ENCODE data around the gene UCKL1.
"Not testable (repeated sequence)": the region's sequence is repeated elsewhere in the genome, so short reads cannot be mapped to it uniquely, and the experiment has no call there.

DNA sequence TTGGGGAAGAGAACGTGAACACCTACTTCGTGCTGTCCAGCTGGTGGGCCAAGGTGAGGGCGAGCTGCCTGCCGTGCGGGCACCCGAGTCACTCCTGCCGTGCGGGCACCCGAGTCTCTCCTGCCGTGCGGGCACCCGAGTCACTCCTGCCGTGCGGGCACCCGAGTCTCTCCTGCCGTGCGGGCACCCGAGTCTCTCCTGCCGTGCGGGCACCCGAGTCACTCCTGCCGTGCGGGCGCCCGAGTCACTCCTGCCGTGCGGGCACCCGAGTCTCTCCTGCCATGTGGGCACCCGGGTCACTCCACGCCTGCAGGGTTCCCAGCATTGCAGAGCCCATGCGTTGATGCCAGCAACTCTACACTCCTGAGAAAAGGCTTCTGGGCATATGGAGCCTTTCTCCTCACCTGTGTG, 26.7 kb downstream of the UCKL1 start:
- TF ChIP-seq, protein P1, sequence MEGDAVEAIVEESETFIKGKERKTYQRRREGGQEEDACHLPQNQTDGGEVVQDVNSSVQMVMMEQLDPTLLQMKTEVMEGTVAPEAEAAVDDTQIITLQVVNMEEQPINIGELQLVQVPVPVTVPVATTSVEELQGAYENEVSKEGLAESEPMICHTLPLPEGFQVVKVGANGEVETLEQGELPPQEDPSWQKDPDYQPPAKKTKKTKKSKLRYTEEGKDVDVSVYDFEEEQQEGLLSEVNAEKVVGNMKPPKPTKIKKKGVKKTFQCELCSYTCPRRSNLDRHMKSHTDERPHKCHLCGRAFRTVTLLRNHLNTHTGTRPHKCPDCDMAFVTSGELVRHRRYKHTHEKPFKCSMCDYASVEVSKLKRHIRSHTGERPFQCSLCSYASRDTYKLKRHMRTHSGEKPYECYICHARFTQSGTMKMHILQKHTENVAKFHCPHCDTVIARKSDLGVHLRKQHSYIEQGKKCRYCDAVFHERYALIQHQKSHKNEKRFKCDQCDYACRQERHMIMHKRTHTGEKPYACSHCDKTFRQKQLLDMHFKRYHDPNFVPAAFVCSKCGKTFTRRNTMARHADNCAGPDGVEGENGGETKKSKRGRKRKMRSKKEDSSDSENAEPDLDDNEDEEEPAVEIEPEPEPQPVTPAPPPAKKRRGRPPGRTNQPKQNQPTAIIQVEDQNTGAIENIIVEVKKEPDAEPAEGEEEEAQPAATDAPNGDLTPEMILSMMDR (IDR thresholded peaks at IDR 0.05) = not testable (repeated sequence)
- not testable (repeated sequence) for TF ChIP-seq POLR2A (IDR thresholded peaks at IDR 0.05; ENCODE audit: low read depth); EP300 (IDR thresholded peaks at IDR 0.05); POLR2AphosphoS5 (IDR thresholded peaks at IDR 0.05)
